ENCODE data around the gene NMT2. TPM values are rescaled to one million over a fixed set of nuclear protein-coding genes. Genes with fewer than 3 reads are reported as not detected.
A peak's percentile ranks its signal among the peaks of the same experiment; 100 is the strongest.

Gene NMT2
- 21.4 TPM for polyA plus RNA-seq (2013, experiment 1 of 2)
- 22.7 TPM for polyA plus RNA-seq (2013, experiment 2 of 2)

GRCh38 chr10:15168291-15168785 is at the start of gene NMT2:
Gene NMT2, minus strand, starts transcription at chr10:15168693. Its CDS starts 81 bp downstream, at chr10:15168612.
- Histone ChIP-seq H2BK5ac (ENCODE audit: low read length) (peak within 1 kb of the TSS; percentile 82), H3K9me3 (replicated peaks in 1 of 2; ENCODE audit: control insufficient read depth in 2 of 2, insufficient read depth in 1 of 2, low read depth in 1 of 2, low read length in 2 of 2) (no peaks in the 10 kb centered on the region), H3K9ac (ENCODE audit: low read depth, low read length, poor library complexity) (peak within 1 kb of the TSS; percentile 99), H2AFZ (ENCODE audit: low read length) (peak within 1 kb of the TSS; percentile 100), H3K36me3 (replicated peaks in 1 of 2; ENCODE audit: control insufficient read depth in 2 of 2, insufficient read depth in 2 of 2, low read length in 2 of 2) (no peaks in the 10 kb centered on the region), H3K4ac (ENCODE audit: low read length) (no peak within 1 kb of the TSS), H2BK12ac (ENCODE audit: low read length) (peak within 1 kb of the TSS; percentile 22), H3K79me1 (ENCODE audit: low read depth, low read length) (peaks cover 3% of the 10 kb centered on the region), H3K23ac (ENCODE audit: low read depth, low read length, poor library complexity) (peak within 1 kb of the TSS; percentile 98), H3K27ac (replicated peaks; ENCODE audit: low read length) (peak within 1 kb of the TSS; percentile 85), H2AK5ac (ENCODE audit: low read depth, low read length) (no peak within 1 kb of the TSS), H3K4me3 (ENCODE audit: low read length in 2 of 2) (peak within 1 kb of the TSS; percentile 99 to 100), H3K4me1 (ENCODE audit: control insufficient read depth in 2 of 2, insufficient read depth in 1 of 2, low read depth in 1 of 2, low read length in 2 of 2) (peaks cover 5 to 13% of the 10 kb centered on the region in 2 donors), H3K14ac (ENCODE audit: low read length) (peak within 1 kb of the TSS; percentile 98), H2BK15ac (ENCODE audit: low read length) (no peak within 1 kb of the TSS), H3K18ac (ENCODE audit: low read length) (peak within 1 kb of the TSS; percentile 99), H3K4me2 (ENCODE audit: insufficient read depth, low read length, poor library complexity, severe bottlenecking) (peak within 1 kb of the TSS; percentile 69), H2BK120ac (ENCODE audit: low read depth, low read length) (no peak within 1 kb of the TSS), H4K91ac (ENCODE audit: low read depth, low read length, poor library complexity) (no peak within 1 kb of the TSS), H3K27me3 (ENCODE audit: control insufficient read depth in 3 of 3, insufficient read depth in 3 of 3, low read depth in 1 of 3, low read length in 3 of 3) (peaks cover 0 to 4% (median 0%) of the 10 kb centered on the region in 3 experiments), H4K8ac (ENCODE audit: low read depth, low read length) (peak within 1 kb of the TSS; percentile 48)
- DNase-seq (ENCODE audit: low spot score): peak; percentile 91
- no CpG with 5 or more reads among the region's 70 CpGs for WGBS, 2 donors (ENCODE audit: extremely low coverage in 2 of 2, insufficient read length in 2 of 2, insufficient replicate concordance in 1 of 2)

- no peak overlapping the region for H2BK120ac ChIP-seq (ENCODE audit: low read depth, low read length)
- H3K36me3 ChIP-seq (replicated peaks in 1 of 2; ENCODE audit: control insufficient read depth in 2 of 2, insufficient read depth in 2 of 2, low read length in 2 of 2): peaks cover 5 to 50% of the 10 kb centered on the region in 2 donors
- WGBS, 2 donors (ENCODE audit: extremely low coverage in 2 of 2, insufficient read length in 2 of 2, insufficient replicate concordance in 1 of 2): no CpG with 5 or more reads among the region's 6 CpGs
- H3K4me2 ChIP-seq (ENCODE audit: insufficient read depth, low read length, poor library complexity, severe bottlenecking): no peak overlapping the region
- no peak overlapping the region for H2BK5ac ChIP-seq (ENCODE audit: low read length)
- no peaks in the 10 kb centered on the region for H3K9me3 ChIP-seq (replicated peaks in 1 of 2; ENCODE audit: control insufficient read depth in 2 of 2, insufficient read depth in 1 of 2, low read depth in 1 of 2, low read length in 2 of 2)
- no peaks in the 10 kb centered on the region for H3K4me1 ChIP-seq (ENCODE audit: control insufficient read depth in 2 of 2, insufficient read depth in 1 of 2, low read depth in 1 of 2, low read length in 2 of 2)
- no peak for DNase-seq (ENCODE audit: low spot score)
- no peak overlapping the region for H2AK5ac ChIP-seq (ENCODE audit: low read depth, low read length)
- H3K79me1 ChIP-seq (ENCODE audit: low read depth, low read length): peaks cover 2% of the 10 kb centered on the region
- H3K18ac ChIP-seq (ENCODE audit: low read length): no peak overlapping the region
- no peak overlapping the region for H2AFZ ChIP-seq (ENCODE audit: low read length)
- no peak overlapping the region for H3K14ac ChIP-seq (ENCODE audit: low read length)
- no peak overlapping the region for H2BK15ac ChIP-seq (ENCODE audit: low read length)
- H4K91ac ChIP-seq (ENCODE audit: low read depth, low read length, poor library complexity): no peak overlapping the region
- H2BK12ac ChIP-seq (ENCODE audit: low read length): no peak overlapping the region
- H3K4ac ChIP-seq (ENCODE audit: low read length): no peak overlapping the region
- no peak overlapping the region for H3K23ac ChIP-seq (ENCODE audit: low read depth, low read length, poor library complexity)
- no peak overlapping the region for H4K8ac ChIP-seq (ENCODE audit: low read depth, low read length)
- H3K27me3 ChIP-seq (ENCODE audit: control insufficient read depth in 3 of 3, insufficient read depth in 3 of 3, low read depth in 1 of 3, low read length in 3 of 3): no peaks in the 10 kb centered on the region
- H3K4me3 ChIP-seq (ENCODE audit: low read length in 2 of 2): no peak overlapping the region
- no peak overlapping the region for H3K9ac ChIP-seq (ENCODE audit: low read depth, low read length, poor library complexity)
- no peak overlapping the region for H3K27ac ChIP-seq (replicated peaks; ENCODE audit: low read length)
Observed at GRCh38 chr10:15216700-15217099, 48.2 kb upstream of the NMT2 start.

GRCh38 chr10:15214237-15214636 is 45.7 kb upstream of the NMT2 start:
- Histone ChIP-seq H2BK120ac (ENCODE audit: low read depth, low read length) (no peak overlapping the region), H3K4me1 (ENCODE audit: control insufficient read depth in 2 of 2, insufficient read depth in 1 of 2, low read depth in 1 of 2, low read length in 2 of 2) (peaks cover 0 to 1% of the 10 kb centered on the region in 2 donors), H3K79me1 (ENCODE audit: low read depth, low read length) (peaks cover 2% of the 10 kb centered on the region), H3K27me3 (ENCODE audit: control insufficient read depth in 3 of 3, insufficient read depth in 3 of 3, low read depth in 1 of 3, low read length in 3 of 3) (no peaks in the 10 kb centered on the region), H3K4ac (ENCODE audit: low read length) (no peak overlapping the region), H3K4me3 (ENCODE audit: low read length in 2 of 2) (no peak overlapping the region), H3K23ac (ENCODE audit: low read depth, low read length, poor library complexity) (no peak overlapping the region), H3K9ac (ENCODE audit: low read depth, low read length, poor library complexity) (peak overlapping the region; percentile 55), H3K18ac (ENCODE audit: low read length) (peak overlapping the region; percentile 51), H3K4me2 (ENCODE audit: insufficient read depth, low read length, poor library complexity, severe bottlenecking) (no peak overlapping the region), H3K14ac (ENCODE audit: low read length) (no peak overlapping the region), H4K91ac (ENCODE audit: low read depth, low read length, poor library complexity) (no peak overlapping the region), H3K27ac (replicated peaks; ENCODE audit: low read length) (no peak overlapping the region), H2BK5ac (ENCODE audit: low read length) (no peak overlapping the region), H3K9me3 (replicated peaks in 1 of 2; ENCODE audit: control insufficient read depth in 2 of 2, insufficient read depth in 1 of 2, low read depth in 1 of 2, low read length in 2 of 2) (no peaks in the 10 kb centered on the region), H2AK5ac (ENCODE audit: low read depth, low read length) (no peak overlapping the region), H4K8ac (ENCODE audit: low read depth, low read length) (no peak overlapping the region), H3K36me3 (replicated peaks in 1 of 2; ENCODE audit: control insufficient read depth in 2 of 2, insufficient read depth in 2 of 2, low read length in 2 of 2) (peaks cover 3 to 43% of the 10 kb centered on the region in 2 donors), H2BK12ac (ENCODE audit: low read length) (no peak overlapping the region), H2AFZ (ENCODE audit: low read length) (no peak overlapping the region), H2BK15ac (ENCODE audit: low read length) (no peak overlapping the region)
- no peak for DNase-seq (ENCODE audit: low spot score)
- WGBS, 2 donors (ENCODE audit: extremely low coverage in 2 of 2, insufficient read length in 2 of 2, insufficient replicate concordance in 1 of 2): no CpG with 5 or more reads among the region's 17 CpGs

- Histone ChIP-seq H3K27ac (replicated peaks; ENCODE audit: low read length) (no peak overlapping the region), H3K23ac (ENCODE audit: low read depth, low read length, poor library complexity) (no peak overlapping the region), H3K4me3 (ENCODE audit: low read length in 2 of 2) (no peak overlapping the region), H3K4ac (ENCODE audit: low read length) (no peak overlapping the region), H2AK5ac (ENCODE audit: low read depth, low read length) (no peak overlapping the region), H4K91ac (ENCODE audit: low read depth, low read length, poor library complexity) (no peak overlapping the region), H2BK5ac (ENCODE audit: low read length) (no peak overlapping the region), H4K8ac (ENCODE audit: low read depth, low read length) (no peak overlapping the region), H3K9me3 (replicated peaks in 1 of 2; ENCODE audit: control insufficient read depth in 2 of 2, insufficient read depth in 1 of 2, low read depth in 1 of 2, low read length in 2 of 2) (no peaks in the 10 kb centered on the region), H3K4me1 (ENCODE audit: control insufficient read depth in 2 of 2, insufficient read depth in 1 of 2, low read depth in 1 of 2, low read length in 2 of 2) (peaks cover 0 to 1% of the 10 kb centered on the region in 2 donors), H2BK15ac (ENCODE audit: low read length) (no peak overlapping the region), H3K79me1 (ENCODE audit: low read depth, low read length) (peaks cover 2% of the 10 kb centered on the region), H3K4me2 (ENCODE audit: insufficient read depth, low read length, poor library complexity, severe bottlenecking) (no peak overlapping the region), H3K36me3 (replicated peaks in 1 of 2; ENCODE audit: control insufficient read depth in 2 of 2, insufficient read depth in 2 of 2, low read length in 2 of 2) (peaks cover 3 to 35% of the 10 kb centered on the region in 2 donors), H3K18ac (ENCODE audit: low read length) (no peak overlapping the region), H2AFZ (ENCODE audit: low read length) (no peak overlapping the region), H3K14ac (ENCODE audit: low read length) (no peak overlapping the region), H3K9ac (ENCODE audit: low read depth, low read length, poor library complexity) (no peak overlapping the region), H3K27me3 (ENCODE audit: control insufficient read depth in 3 of 3, insufficient read depth in 3 of 3, low read depth in 1 of 3, low read length in 3 of 3) (no peaks in the 10 kb centered on the region), H2BK12ac (ENCODE audit: low read length) (no peak overlapping the region), H2BK120ac (ENCODE audit: low read depth, low read length) (no peak overlapping the region)
- DNase-seq (ENCODE audit: low spot score): no peak
- no CpG with 5 or more reads among the region's 18 CpGs for WGBS, 2 donors (ENCODE audit: extremely low coverage in 2 of 2, insufficient read length in 2 of 2, insufficient replicate concordance in 1 of 2)
Observed at GRCh38 chr10:15213461-15213861, 45.0 kb upstream of the NMT2 start.

Data from neuronal stem cell (in vitro differentiated cells).